ENCODE measurements around the gene EIF2AK3. TPM values are rescaled to one million over a fixed set of nuclear protein-coding genes. Genes with fewer than 3 reads are reported as not detected.

Gene EIF2AK3
- polyA plus RNA-seq, 1 donor from 2014 or later = 23.2 TPM

- no peak for TF ChIP-seq MXI1 (conservative IDR thresholded peaks at IDR 0.05; ENCODE audit: poor library complexity, severe bottlenecking)
- no peak for TF ChIP-seq RAD21 (conservative IDR thresholded peaks at IDR 0.05)
- TF ChIP-seq TAF1 (IDR thresholded peaks at IDR 0.05; ENCODE audit: low read depth) = no peak
- TF ChIP-seq EZH2 (IDR thresholded peaks at IDR 0.05; ENCODE audit: borderline replicate concordance, insufficient read depth, low read length, poor library complexity, severe bottlenecking) = no peak
- no peak for TF ChIP-seq POLR2AphosphoS5 (IDR thresholded peaks at IDR 0.05)
- Histone ChIP-seq H2AFZ (ENCODE audit: low read depth, low read length) (no peak overlapping the region), H3K9me2 (ENCODE audit: insufficient read depth, low read length) (no peaks in the 10 kb centered on the region), H3K27ac (ENCODE audit: low read length) (no peak overlapping the region), H3K9me3 (ENCODE audit: low read length) (no peaks in the 10 kb centered on the region), H4K20me1 (ENCODE audit: insufficient read depth) (no peaks in the 10 kb centered on the region), H3K79me2 (replicated peaks; ENCODE audit: insufficient read depth, low read length) (no peaks in the 10 kb centered on the region), H3F3A (ENCODE audit: insufficient read depth, low read length, poor library complexity, severe bottlenecking) (no peaks in the 10 kb centered on the region), H3K36me3 (ENCODE audit: insufficient read depth, low read length) (no peaks in the 10 kb centered on the region), H3K4me3 (ENCODE audit: low read length) (no peak overlapping the region), H3K27me3 (ENCODE audit: insufficient read depth, low read depth, low read length) (no peaks in the 10 kb centered on the region), H3K9ac (ENCODE audit: low read length) (no peak overlapping the region), H3K4me2 (ENCODE audit: low read length) (no peak overlapping the region)
Observed at GRCh38 chr2:88560619-88561307, 66.5 kb downstream of the EIF2AK3 start.

DNA sequence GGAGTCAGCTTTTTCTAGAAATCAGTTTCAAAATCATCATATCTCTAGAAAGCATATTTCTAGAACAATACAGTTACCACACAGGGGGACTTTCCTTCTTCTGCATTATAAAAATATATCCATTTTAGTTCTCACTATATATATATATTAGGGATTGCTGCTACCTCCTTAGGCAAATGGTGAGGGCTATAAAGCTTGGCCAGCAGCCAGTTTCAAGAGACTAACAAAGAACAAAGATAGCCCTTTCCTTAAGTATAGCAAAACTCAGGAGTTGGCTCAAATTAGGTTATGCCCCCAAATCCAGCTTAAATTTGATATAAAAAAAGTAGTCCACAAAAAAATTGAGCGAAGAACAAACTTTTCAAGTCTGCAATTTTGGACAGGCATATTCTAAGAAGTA, 70.0 kb downstream of the EIF2AK3 start:
- Histone ChIP-seq H3K9ac (ENCODE audit: low read length) (no peak overlapping the region), H3F3A (ENCODE audit: insufficient read depth, low read length, poor library complexity, severe bottlenecking) (no peaks in the 10 kb centered on the region), H2AFZ (ENCODE audit: low read depth, low read length) (no peak overlapping the region), H3K27ac (ENCODE audit: low read length) (no peak overlapping the region), H3K36me3 (ENCODE audit: insufficient read depth, low read length) (no peaks in the 10 kb centered on the region), H3K4me2 (ENCODE audit: low read length) (no peak overlapping the region), H3K4me3 (ENCODE audit: low read length) (no peak overlapping the region), H4K20me1 (ENCODE audit: insufficient read depth) (no peaks in the 10 kb centered on the region), H3K27me3 (ENCODE audit: insufficient read depth, low read depth, low read length) (no peaks in the 10 kb centered on the region), H3K9me2 (ENCODE audit: insufficient read depth, low read length) (no peaks in the 10 kb centered on the region), H3K79me2 (replicated peaks; ENCODE audit: insufficient read depth, low read length) (no peaks in the 10 kb centered on the region), H3K9me3 (ENCODE audit: low read length) (no peaks in the 10 kb centered on the region)
- no peak for TF ChIP-seq SMC3 (conservative IDR thresholded peaks at IDR 0.05; ENCODE audit: poor library complexity)
- TF ChIP-seq RAD21 (conservative IDR thresholded peaks at IDR 0.05) = no peak
- TF ChIP-seq MXI1 (conservative IDR thresholded peaks at IDR 0.05; ENCODE audit: poor library complexity, severe bottlenecking) = no peak
- no peak for TF ChIP-seq EP300 (conservative IDR thresholded peaks at IDR 0.05; ENCODE audit: poor library complexity, severe bottlenecking)
- TF ChIP-seq EZH2 (IDR thresholded peaks at IDR 0.05; ENCODE audit: borderline replicate concordance, insufficient read depth, low read length, poor library complexity, severe bottlenecking) = no peak
- no peak for TF ChIP-seq TAF1 (IDR thresholded peaks at IDR 0.05; ENCODE audit: low read depth)
- TF ChIP-seq REST (IDR thresholded peaks at IDR 0.05; ENCODE audit: borderline replicate concordance) = no peak
- TF ChIP-seq POLR2AphosphoS5 (IDR thresholded peaks at IDR 0.05) = no peak
- TF ChIP-seq, protein P1, sequence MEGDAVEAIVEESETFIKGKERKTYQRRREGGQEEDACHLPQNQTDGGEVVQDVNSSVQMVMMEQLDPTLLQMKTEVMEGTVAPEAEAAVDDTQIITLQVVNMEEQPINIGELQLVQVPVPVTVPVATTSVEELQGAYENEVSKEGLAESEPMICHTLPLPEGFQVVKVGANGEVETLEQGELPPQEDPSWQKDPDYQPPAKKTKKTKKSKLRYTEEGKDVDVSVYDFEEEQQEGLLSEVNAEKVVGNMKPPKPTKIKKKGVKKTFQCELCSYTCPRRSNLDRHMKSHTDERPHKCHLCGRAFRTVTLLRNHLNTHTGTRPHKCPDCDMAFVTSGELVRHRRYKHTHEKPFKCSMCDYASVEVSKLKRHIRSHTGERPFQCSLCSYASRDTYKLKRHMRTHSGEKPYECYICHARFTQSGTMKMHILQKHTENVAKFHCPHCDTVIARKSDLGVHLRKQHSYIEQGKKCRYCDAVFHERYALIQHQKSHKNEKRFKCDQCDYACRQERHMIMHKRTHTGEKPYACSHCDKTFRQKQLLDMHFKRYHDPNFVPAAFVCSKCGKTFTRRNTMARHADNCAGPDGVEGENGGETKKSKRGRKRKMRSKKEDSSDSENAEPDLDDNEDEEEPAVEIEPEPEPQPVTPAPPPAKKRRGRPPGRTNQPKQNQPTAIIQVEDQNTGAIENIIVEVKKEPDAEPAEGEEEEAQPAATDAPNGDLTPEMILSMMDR (IDR thresholded peaks at IDR 0.05; ENCODE audit: poor library complexity, severe bottlenecking) = no peak

Measured in neural cell (in vitro differentiated cells).